Loucy (cell line): ENCODE results near the gene FUT7.

Experiments used
- CTCF ChIP-seq: fragments of 200-600 bp; sonication (generic); conservative IDR thresholded peaks from 2 replicates; pipeline ENCODE4 v1.5.1; 2014; ENCODE audit warnings: mild to moderate bottlenecking, antibody characterized with exemption, low read length
- EZH2phosphoT487 ChIP-seq: fragments of 200-600 bp; IDR thresholded peaks from 2 replicates; pipeline ENCODE4 v1.6.1; 2018; ENCODE audit warnings: antibody characterized with exemption, mild to moderate bottlenecking, moderate library complexity, borderline replicate concordance

GRCh38 chr9:137028263-137029057, 3.4 kb downstream of the FUT7 start:
- TF ChIP-seq CTCF = peak; percentile 45; the same call in 1 of the 2 replicates
- TF ChIP-seq EZH2phosphoT487 = no peak
